H7 (cell line): Measurements from ENCODE around the gene NPY4R. TPM values are rescaled to one million over a fixed set of nuclear protein-coding genes. Genes with fewer than 3 reads are reported as not detected.
"Not testable (repeated sequence)": the region's sequence is repeated elsewhere in the genome, so short reads cannot be mapped to it uniquely, and the experiment has no call there.

Source experiments
- DNase-seq: peaks from one replicate; pipeline ENCODE4 v3.0.0; 2012
- H3K27me3 ChIP-seq: 2 replicates; pipeline ENCODE4 v1.6.0; 2011; ENCODE audit warnings: mild to moderate bottlenecking, low read length; ENCODE audit not compliant: control insufficient read depth, insufficient read depth
- H3K36me3 ChIP-seq: replicated peaks from 2 replicates; pipeline ENCODE4 v1.5.1; 2011; ENCODE audit warnings: low read length; ENCODE audit not compliant: control insufficient read depth, insufficient read depth
- H3K4me3 ChIP-seq: 2 replicates; pipeline ENCODE4 v1.5.1; 2011; ENCODE audit warnings: low read depth, mild to moderate bottlenecking, control low read depth, low read length, moderate library complexity; ENCODE audit not compliant: insufficient read depth
- total RNA-seq: library from RNA; depleted of rRNA; stranded (reverse); fragments of >200 nt; shearing (Covaris generic); gene quantifications from 2 replicates; pipeline ENCODE4 v1.2.3, GENCODE V29; 2014

NPY4R gene
- total RNA-seq, 1 experiment from 2014 or later: not detected

GRCh38 chr10:46473758-46474157 lies 8.0 kb upstream of the NPY4R start:
- DNase-seq, H3K27me3 ChIP-seq, H3K4me3 ChIP-seq, H3K36me3 ChIP-seq: not testable (repeated sequence)

- H3K4me3 ChIP-seq, H3K36me3 ChIP-seq, H3K27me3 ChIP-seq, DNase-seq: not testable (repeated sequence)
Observed at GRCh38 chr10:46470134-46470533, 4.4 kb upstream of the NPY4R start.

GRCh38 chr10:46468119-46468809 lies 2.5 kb upstream of the NPY4R start:
- DNase-seq, H3K27me3 ChIP-seq, H3K36me3 ChIP-seq, H3K4me3 ChIP-seq: not testable (repeated sequence)

GRCh38 chr10:46463608-46464007 lies 2.1 kb downstream of the NPY4R start:
- not testable (repeated sequence) for H3K36me3 ChIP-seq, H3K4me3 ChIP-seq, DNase-seq, H3K27me3 ChIP-seq

- not testable (repeated sequence) for H3K27me3 ChIP-seq, H3K4me3 ChIP-seq, H3K36me3 ChIP-seq, DNase-seq
Observed at GRCh38 chr10:46462276-46462675, 3.5 kb downstream of the NPY4R start.

GRCh38 chr10:46459579-46459978 lies 6.2 kb downstream of the NPY4R start:
- not testable (repeated sequence) for H3K4me3 ChIP-seq, H3K27me3 ChIP-seq, DNase-seq, H3K36me3 ChIP-seq

GRCh38 chr10:46457071-46457470 lies 8.7 kb downstream of the NPY4R start:
- not testable (repeated sequence) for H3K4me3 ChIP-seq, H3K27me3 ChIP-seq, DNase-seq, H3K36me3 ChIP-seq

- H3K27me3 ChIP-seq, DNase-seq, H3K4me3 ChIP-seq, H3K36me3 ChIP-seq: not testable (repeated sequence)
Observed at GRCh38 chr10:46455992-46456391, 9.8 kb downstream of the NPY4R start.

- H3K4me3 ChIP-seq, DNase-seq, H3K36me3 ChIP-seq, H3K27me3 ChIP-seq: not testable (repeated sequence)
Observed at GRCh38 chr10:46451365-46451764, 14.4 kb downstream of the NPY4R start.

- DNase-seq, H3K27me3 ChIP-seq: not testable (repeated sequence)
Observed at GRCh38 chr10:46450829-46451228, 14.9 kb downstream of the NPY4R start.

GRCh38 chr10:46447439-46447838 lies 18.3 kb downstream of the NPY4R start:
- not testable (repeated sequence) for H3K4me3 ChIP-seq, H3K36me3 ChIP-seq, H3K27me3 ChIP-seq, DNase-seq

More at GRCh38 chr10:46450829-46451228, 14.9 kb downstream of the NPY4R start:
- H3K36me3 ChIP-seq, H3K4me3 ChIP-seq: not testable (repeated sequence)

- not testable (repeated sequence) for DNase-seq, H3K27me3 ChIP-seq, H3K4me3 ChIP-seq, H3K36me3 ChIP-seq
Observed at GRCh38 chr10:46445389-46446122, 20.2 kb downstream of the NPY4R start.

GRCh38 chr10:46443422-46443821 lies 22.3 kb downstream of the NPY4R start:
- H3K4me3 ChIP-seq, H3K27me3 ChIP-seq, DNase-seq, H3K36me3 ChIP-seq: not testable (repeated sequence)

- not testable (repeated sequence) for DNase-seq, H3K36me3 ChIP-seq, H3K27me3 ChIP-seq, H3K4me3 ChIP-seq
Observed at GRCh38 chr10:46442706-46443275, 23.0 kb downstream of the NPY4R start.

GRCh38 chr10:46441837-46442278 lies 23.9 kb downstream of the NPY4R start:
- DNase-seq, H3K27me3 ChIP-seq, H3K4me3 ChIP-seq, H3K36me3 ChIP-seq: not testable (repeated sequence)
